IPS DF 4.7 (cell line): ENCODE data around the gene INO80D.
"Not testable (repeated sequence)": the region's sequence is repeated elsewhere in the genome, so short reads cannot be mapped to it uniquely, and the experiment has no call there.

Experiments
- DNase-seq: peaks from one replicate; pipeline ENCODE4 v3.0.0-alpha.2; 2013; ENCODE audit warnings: low spot score; ENCODE audit errors: extremely low read depth

Gene INO80D

DNA sequence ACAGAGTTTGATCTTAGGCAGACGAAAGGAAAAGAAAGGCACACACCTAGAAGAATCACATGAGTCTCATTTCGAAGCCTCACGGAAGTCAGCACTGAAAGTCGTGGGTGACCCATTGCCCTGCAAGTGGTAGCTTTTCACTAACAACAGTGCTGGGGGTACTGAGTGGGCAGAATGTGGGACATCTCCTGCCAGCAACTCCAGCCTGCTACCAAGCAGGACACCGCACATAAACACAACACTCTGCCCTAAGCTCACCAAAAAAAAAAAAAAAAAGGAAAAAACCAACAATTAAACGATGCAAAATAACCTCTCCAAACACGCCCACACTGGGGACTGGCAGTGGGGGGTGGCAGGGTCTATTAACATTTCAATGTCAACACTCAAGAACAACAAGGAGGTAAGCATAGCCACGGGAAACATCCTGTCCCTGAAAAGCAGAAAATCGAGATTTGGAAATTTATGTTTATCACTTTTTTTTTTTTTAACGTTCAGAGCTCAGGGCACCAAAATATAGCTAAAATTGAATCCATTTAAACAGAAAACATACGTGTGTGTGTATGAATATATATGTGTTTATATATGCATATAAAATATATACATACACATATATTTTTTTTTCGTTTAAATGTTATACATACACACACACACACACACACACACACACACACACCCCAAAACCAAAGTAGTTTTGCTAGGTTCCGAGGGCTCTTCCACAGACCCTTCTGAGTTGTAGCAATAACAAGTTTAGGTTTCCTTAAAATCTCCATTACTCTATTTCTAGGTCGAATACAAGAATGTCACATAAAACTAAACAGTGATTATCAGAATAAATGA lies 2.2 kb downstream of the INO80D start:
- DNase-seq = peak; percentile 92

- no peak for DNase-seq
Measured at GRCh38 chr2:206082298-206082843, 3.6 kb downstream of the INO80D start.

GRCh38 chr2:206080927-206081326 lies 5.0 kb downstream of the INO80D start:
- DNase-seq = no peak

DNA sequence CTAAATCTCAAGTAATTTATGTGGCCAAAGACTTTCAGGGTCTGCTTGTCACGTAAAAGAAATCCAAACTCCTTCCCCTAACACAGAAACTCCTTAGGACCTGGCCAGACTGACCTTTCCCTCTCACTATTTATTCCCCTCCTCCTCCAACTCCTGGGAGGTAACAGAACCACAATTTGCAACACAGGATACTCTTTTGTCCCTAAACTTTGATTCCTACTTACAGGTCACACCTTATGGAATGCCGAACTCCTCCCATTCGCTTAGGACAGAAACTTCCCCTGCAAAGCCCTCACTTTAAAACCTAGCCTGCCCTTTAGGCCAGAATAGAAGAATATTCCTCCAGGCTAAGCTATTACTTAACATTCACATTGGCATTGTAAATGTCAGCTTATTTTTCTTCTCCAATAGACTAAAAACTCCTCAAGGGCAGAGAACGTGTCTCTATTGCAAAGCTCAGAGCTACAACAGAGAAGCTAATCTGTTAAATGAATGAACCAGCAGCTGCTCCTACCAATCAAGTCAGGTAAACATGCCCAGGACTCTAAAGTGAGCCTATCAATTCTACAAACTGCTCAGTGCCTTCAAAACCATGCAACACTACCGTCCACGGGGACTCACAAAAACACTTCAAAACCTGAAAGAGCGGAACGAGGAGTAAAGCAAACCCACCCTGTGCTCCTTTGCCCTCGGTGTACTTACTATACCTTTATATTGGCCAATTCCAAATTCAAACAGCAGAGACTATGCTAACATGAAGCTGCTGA lies 6.1 kb downstream of the INO80D start:
- peak; percentile 93 for DNase-seq

GRCh38 chr2:206077879-206078278 lies 8.1 kb downstream of the INO80D start:
- DNase-seq = not testable (repeated sequence)

DNA sequence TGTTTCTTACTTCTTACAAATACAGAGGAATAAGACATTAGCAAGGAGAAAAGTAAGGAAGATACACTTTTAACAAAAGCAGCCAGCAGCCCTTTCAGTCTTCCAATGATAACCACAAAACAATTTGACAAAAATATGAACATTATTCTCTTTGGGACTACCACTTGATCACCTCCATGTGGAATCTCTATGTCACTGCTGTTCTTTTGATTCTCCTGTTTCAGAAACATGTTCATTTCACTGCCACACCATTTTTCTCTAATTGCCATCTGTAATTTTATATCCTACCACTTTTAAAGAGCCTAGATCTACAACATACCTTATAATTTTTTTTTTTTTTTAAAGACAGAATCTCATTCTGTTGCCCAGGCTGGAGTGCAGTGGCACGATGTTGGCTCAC lies 10.9 kb downstream of the INO80D start:
- no peak for DNase-seq

DNA sequence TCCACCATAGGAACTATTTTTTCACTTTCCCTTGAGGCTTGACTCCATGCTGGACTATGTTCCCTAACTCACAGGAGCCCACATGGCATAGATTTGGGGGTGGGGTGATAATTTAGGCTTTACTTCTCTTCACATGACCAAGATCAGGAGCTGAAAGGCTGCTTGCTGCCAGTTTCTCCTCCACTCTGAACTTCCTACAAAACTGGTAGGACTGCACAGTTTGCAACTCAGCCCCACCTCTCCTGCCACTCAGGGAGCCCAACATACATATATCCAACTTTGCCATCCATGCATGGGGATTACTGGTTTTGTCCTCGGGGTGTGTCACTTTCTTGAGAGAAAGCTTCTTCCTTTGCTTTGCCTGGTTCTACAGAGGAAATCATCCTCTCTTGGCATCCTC lies 14.2 kb downstream of the INO80D start:
- no peak for DNase-seq

- DNase-seq = no peak
Measured at GRCh38 chr2:206069417-206069816, 16.6 kb downstream of the INO80D start.

DNA sequence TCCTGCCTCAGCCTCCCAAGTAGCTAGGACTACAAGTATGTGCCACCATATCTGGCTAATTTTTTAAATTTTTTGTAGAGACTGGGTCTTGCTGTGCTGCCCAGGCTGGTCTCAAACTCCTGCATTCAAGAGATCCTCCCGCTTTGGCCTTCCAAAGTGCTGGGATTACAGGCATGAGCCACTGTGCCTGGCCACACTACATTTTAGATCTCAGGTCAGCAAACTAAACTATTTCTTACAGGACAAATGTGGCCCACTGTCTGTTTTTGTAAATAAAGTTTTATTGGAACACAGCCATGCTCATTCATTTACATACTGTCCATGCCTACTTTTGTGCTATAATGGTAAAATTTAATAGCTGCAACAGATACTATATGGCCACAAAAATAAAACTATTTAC lies 17.8 kb downstream of the INO80D start:
- DNase-seq = no peak

- DNase-seq = no peak
Measured at GRCh38 chr2:206064077-206064476, 21.9 kb downstream of the INO80D start.

GRCh38 chr2:206063635-206064034 lies 22.3 kb downstream of the INO80D start:
- no peak for DNase-seq

DNA sequence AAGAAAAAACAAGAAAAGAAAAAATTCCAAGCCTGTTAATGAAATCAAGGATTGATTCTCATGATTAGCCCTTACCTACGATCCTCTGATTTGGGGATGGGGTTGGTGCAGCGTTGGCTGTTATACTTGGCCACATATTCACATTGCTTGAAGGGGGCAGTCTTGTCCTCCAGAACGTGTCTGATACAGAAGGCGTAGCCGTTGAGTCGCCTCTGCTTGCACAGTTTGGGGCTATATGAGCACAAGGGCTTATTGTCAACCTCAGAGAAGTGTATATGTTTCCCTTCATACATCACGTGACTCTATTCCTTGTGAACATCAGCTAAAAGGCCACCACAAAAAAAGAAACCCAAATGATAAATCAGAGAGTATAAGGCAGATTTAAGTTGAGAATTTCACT lies 23.2 kb downstream of the INO80D start:
- DNase-seq = no peak

GRCh38 chr2:206056286-206056685 lies 29.7 kb downstream of the INO80D start:
- DNase-seq = no peak

DNA sequence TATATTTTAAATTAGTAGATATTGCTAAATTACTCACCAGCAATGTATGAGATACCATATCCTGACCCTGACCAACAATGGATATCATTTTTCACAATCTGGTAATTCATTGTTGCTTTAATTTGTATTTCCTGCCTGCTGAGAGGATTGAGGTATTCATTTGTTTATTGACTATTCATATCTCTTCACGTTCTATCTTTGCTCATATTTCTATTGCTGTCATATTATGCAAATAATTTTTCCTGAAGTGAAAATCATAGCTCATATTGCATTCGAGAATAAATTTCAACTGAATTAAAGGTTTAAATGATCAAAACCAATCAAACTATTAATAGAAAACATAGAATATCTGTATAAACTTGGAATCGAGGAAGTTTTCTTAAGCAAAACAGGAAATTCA lies 31.0 kb downstream of the INO80D start:
- no peak for DNase-seq

DNA sequence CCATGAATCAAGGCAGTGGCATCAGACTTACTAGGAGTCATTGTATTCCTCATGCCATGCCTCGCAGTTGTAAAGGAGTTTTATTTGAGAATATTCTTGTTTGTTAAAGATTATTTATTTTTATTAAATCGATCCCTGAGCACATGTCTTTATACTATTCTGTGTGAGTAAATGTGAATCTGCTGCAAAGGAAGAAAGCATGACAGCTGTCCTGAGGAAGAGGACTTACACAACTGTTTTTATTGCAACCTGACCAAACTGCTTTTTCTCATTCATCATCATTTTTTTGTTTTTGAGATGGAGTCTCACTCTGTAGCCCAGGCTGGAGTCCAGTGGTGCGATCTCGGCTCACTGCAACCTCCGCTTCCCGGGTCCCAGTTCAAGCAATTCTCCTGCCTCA lies 34.1 kb downstream of the INO80D start:
- no peak for DNase-seq

DNA sequence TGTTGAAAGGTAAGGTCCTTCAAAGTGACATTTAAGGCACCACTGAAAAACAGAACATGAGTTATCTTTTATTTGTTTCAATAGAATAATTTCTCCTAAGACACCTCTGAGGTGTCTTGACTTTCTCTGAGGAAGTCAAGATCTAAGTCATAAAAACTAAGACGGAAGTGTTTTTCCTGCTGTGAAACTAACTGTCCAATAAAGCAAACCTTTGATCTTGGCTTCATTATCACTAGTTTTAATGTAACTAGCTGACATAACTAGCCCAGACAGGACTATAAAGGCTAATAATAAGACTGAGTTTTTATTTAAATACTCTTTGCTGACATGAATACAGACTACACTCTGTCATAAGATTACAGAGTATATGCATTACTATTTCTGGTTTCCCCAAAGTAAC lies 36.6 kb downstream of the INO80D start:
- DNase-seq = no peak

DNA sequence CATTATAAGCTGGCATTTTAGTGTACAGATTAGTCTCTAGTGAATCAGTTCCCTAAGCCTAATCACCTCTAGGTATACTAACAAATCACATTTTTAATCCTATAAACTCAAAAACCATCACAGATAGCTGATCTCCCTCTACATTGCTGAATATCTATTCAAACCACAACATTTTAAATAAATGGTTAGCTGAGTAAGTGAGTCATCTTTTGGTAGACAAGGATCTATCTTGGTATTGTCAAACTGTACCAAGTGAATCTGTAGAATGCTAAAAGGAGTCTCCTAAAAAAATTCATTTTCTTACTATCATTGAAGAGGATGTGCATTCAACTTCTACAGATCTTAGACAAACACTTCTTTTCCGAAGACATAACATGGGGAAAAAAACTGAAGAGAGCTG lies 40.7 kb downstream of the INO80D start:
- DNase-seq = no peak

DNA sequence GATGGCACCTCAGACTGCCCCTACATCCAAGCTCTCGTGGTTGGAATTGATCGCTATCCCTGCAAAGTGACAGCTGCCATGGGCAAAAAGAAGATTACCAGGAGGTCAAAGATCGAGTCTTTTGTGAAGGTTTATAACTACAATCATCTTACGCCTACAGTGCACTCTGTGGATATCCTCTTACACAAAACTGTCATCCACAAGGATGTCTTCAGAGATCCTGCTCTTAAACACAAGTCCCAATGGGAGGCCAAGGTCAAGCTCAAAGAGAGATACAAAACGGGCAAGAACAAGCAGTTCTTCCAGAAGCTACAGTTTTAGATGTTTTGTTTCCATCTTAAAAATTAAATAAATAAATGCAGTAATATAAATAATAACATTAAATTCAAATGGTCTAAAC lies 45.4 kb downstream of the INO80D start:
- no peak for DNase-seq

- not testable (repeated sequence) for DNase-seq
Measured at GRCh38 chr2:206035393-206035792, 50.6 kb downstream of the INO80D start.

GRCh38 chr2:206033452-206033851 lies 52.5 kb downstream of the INO80D start:
- DNase-seq = not testable (repeated sequence)

DNA sequence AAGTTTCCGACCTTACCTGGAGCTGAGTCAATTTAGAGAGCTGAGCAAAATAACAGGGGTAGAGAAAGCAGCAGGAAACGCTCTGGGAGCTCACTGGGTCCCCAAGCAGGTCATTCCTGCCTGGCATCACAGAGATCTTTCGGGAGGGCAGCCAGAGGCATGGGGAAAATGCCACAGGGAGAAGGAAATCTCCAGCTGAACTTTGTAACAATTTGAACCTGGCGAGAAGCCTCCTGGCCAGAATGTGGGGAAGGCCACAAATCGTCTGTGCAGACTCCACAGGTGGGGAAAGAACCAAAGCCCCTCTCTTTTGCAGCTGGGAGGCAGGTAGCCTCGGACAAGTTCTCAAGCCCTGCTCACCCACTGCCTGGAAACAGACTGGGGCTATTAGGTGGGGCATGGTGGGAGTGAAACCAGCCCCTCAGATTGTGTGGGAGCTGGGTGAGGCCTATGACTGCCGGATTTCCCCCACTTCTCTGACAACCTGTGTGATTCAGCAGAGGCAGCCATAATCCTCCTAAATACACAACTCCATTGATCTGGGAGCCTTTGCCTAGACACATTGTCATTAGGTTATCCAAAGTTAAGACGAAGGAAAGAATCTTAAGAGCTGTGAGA lies 53.9 kb downstream of the INO80D start:
- no peak for DNase-seq
